ENCODE results near the gene ZNF827.

DNA sequence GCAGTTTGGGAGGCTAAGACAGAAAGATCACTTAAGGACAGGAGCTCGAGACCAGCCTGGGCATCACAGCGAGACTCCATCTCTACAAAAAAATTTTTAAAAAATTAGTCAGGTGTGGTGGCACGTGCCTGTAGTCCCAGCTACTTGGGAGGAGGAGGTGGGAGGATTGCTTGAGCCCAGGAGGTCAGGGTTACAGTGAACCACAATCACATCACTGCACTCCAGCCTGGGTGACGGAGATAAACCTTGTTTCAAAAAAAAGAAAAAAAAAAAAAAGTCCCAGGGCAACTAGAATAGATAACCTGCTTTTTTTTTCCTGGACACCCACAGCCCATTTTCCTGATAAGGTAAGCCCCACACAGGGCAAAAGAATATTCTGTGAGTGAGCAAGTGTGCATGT lies 162.4 kb downstream of the ZNF827 start:
- TF ChIP-seq, protein P1, sequence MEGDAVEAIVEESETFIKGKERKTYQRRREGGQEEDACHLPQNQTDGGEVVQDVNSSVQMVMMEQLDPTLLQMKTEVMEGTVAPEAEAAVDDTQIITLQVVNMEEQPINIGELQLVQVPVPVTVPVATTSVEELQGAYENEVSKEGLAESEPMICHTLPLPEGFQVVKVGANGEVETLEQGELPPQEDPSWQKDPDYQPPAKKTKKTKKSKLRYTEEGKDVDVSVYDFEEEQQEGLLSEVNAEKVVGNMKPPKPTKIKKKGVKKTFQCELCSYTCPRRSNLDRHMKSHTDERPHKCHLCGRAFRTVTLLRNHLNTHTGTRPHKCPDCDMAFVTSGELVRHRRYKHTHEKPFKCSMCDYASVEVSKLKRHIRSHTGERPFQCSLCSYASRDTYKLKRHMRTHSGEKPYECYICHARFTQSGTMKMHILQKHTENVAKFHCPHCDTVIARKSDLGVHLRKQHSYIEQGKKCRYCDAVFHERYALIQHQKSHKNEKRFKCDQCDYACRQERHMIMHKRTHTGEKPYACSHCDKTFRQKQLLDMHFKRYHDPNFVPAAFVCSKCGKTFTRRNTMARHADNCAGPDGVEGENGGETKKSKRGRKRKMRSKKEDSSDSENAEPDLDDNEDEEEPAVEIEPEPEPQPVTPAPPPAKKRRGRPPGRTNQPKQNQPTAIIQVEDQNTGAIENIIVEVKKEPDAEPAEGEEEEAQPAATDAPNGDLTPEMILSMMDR (IDR thresholded peaks at IDR 0.05; ENCODE audit: insufficient read depth, low read length, poor library complexity, severe bottlenecking): no peak
- TF ChIP-seq EZH2phosphoT487 (conservative IDR thresholded peaks at IDR 0.05; ENCODE audit: low read length): no peak
